Choroid plexus epithelial cell (primary cell): ENCODE data around the gene OAF.
A peak's percentile ranks its signal among the peaks of the same experiment; 100 is the strongest.

Source experiments
- DNase-seq: peaks from one replicate; pipeline ENCODE4 v3.0.0-alpha.2; 2010; ENCODE audit warnings: low read depth
- H3K4me3 ChIP-seq: 2 replicates; pipeline ENCODE4 v1.5.1; 2011; ENCODE audit warnings: low read depth, mild to moderate bottlenecking, control low read depth, low read length, moderate library complexity
- TF ChIP-seq, protein P1 (sequence below): conservative IDR thresholded peaks from 2 replicates; pipeline ENCODE4 v1.5.1; 2011; ENCODE audit warnings: low read depth, mild to moderate bottlenecking, control low read depth, inconsistent platforms, low read length, moderate library complexity

OAF gene

DNA sequence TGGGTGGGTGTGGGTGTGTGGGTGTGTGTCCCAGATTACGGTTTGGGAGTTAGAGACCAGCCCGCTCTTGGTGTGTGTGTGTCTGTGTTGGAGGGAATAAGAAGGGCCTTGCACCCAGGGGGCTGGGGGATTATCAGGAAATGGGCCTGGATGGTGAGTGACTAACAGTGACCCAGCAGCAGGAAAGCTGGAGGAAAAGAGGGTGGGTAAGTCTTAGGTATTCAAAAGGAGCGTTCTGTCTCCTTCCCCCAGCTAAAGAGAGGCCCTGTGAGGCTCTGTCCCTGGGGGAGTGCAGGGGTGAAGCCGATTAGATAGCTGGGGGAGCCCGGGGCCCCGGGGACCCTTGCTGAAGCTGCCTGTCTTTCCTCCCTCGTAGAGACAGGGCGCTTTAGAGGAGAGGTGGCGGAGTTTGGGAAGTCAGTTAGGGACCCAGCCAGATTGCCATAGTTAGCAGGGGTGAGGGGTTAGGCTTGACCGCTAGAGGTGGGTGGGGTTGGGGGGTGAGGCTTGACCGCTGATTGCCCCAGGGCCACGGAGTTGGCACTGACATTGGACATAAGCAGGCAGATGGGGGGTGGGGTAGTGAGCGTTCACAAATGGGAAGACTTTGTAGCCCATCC is 1.5 kb downstream of the OAF start:
- peak overlapping the region; percentile 74 for H3K4me3 ChIP-seq
- TF ChIP-seq, protein P1, sequence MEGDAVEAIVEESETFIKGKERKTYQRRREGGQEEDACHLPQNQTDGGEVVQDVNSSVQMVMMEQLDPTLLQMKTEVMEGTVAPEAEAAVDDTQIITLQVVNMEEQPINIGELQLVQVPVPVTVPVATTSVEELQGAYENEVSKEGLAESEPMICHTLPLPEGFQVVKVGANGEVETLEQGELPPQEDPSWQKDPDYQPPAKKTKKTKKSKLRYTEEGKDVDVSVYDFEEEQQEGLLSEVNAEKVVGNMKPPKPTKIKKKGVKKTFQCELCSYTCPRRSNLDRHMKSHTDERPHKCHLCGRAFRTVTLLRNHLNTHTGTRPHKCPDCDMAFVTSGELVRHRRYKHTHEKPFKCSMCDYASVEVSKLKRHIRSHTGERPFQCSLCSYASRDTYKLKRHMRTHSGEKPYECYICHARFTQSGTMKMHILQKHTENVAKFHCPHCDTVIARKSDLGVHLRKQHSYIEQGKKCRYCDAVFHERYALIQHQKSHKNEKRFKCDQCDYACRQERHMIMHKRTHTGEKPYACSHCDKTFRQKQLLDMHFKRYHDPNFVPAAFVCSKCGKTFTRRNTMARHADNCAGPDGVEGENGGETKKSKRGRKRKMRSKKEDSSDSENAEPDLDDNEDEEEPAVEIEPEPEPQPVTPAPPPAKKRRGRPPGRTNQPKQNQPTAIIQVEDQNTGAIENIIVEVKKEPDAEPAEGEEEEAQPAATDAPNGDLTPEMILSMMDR, result no peak
- DNase-seq, result no peak

DNA sequence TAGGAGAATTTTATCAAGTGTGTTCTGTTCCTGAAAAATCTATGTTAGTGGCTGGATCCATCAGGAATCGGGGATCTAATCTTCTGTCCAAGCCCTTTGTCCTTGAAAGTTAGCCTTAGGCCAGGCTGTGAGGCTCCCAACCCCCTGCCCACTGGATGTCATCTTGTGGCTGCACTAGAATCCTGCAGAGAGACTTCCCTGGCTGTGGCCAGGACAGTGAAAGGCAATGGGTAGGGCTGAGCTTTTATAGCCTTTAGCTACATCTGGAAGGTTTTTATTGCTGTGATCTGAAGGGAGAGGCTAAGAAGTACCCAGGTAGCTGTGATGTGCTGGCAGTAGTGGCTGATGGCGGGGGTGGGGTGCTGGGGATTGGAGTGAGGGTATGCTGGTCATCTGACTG is 2.1 kb downstream of the OAF start:
- TF ChIP-seq, protein P1, result no peak
- H3K4me3 ChIP-seq, result peak overlapping the region; percentile 74
- no peak for DNase-seq

DNA sequence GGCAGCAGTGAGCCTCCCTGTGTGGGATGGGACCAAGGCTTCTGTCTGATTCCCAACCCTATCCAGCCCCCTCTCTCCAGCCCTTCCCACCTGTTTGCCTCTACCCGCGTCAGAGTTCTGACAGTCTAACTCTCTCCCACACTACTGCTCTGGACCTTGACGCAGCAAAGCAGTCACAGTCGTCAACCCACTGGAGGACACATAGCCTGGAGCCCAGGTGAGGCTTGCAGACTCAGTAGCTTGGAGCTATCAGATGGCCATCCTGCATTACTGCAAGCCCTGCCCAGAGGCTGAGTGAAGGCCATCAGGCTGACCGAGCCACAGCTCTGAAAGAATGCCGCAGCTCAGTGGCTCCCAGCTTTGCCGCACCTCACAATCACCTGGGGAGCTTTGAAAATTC is 3.7 kb downstream of the OAF start:
- H3K4me3 ChIP-seq, result no peak overlapping the region
- no peak for DNase-seq
- TF ChIP-seq, protein P1, result no peak

DNA sequence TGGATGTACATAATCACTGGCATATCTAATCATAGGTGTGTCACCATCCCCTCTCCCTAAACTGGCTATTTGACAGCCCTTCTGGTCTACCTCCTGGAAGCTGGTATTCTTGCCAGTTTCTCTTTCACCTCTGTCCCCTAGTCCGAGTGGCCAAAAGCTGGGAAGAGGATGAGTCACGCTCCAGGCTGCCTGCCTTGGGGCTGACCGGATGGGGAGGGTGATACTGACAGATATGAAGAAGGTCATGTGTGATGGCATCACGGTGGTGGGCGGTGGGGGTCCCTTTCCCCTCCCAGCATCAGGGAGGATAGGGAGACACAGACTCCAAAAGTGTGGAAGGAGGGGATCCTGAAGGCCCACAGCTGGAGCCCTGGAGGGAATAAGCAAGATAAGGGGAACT is 4.8 kb downstream of the OAF start:
- H3K4me3 ChIP-seq, result no peak overlapping the region
- TF ChIP-seq, protein P1, result no peak
- DNase-seq, result peak; percentile 49

DNA sequence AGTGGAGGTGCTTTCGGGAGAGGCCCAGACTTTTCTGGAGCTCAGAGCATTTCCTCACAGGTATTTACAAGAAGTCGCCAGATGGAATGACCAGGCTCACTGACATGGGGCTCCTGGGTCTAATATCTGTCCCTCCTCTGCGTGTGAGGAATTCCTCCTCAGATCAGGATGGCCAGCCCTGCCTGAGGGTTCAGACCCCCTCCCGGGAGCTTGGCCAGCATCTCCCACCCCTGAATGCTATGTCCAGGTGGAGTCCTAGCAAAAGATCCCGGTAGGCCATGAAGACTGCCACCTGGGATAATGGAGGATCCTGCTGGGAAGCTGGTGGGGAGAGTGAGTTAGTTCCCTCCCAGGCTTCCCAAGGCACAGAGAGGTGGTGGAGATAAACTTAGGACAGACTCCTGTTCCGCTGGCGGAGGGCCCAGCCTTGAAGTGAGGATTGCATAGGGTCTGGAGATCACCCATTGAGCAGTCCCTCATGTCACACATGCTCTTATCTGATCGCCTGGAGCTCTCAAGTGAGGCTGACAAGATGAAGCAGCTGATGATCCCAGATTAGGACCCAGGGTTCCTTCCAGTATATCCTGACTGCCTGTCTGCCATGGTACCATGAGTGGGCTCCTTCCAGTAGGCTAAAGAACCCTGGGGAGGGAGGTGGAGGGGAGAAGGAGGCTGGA is 5.7 kb downstream of the OAF start:
- H3K4me3 ChIP-seq, result no peak overlapping the region
- no peak for DNase-seq
- TF ChIP-seq, protein P1, result no peak

DNA sequence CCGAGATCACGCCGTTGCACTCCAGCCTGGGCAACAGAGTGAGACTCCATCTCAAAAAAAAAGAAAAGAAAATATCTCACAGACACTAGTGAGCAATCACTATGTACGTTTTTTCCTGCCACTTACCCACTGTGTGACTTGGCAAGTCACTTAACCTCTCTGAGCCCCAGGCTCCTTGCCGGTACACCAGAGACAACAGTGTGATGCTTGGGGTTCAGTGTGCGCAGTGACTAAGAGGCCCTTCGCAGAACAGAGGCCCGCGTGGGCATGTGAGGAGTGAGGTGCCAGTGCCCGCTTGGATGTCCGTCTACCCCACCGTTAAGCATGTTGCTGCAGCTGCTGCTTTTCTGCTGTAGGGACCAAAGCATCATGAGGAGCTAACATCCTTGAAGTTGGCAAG is 6.7 kb downstream of the OAF start:
- no peak overlapping the region for H3K4me3 ChIP-seq
- DNase-seq, result no peak
- TF ChIP-seq, protein P1, result no peak
